Tibial artery (tissue), 4 donors: ENCODE data around the gene HNF1B.

Experiments
- DNase-seq, 2 donors: peaks; one replicate each; pipeline ENCODE4 v3.0.0-alpha.2; 2019
- H3K27ac ChIP-seq, 2 donors: fragments of 200-600 bp; sonication (generic) in 1 of 2; 1 replicate in 1 of 2; 2 replicates in 1 of 2; pipeline ENCODE4 v1.5.1; 2018 to 2019; ENCODE audit warnings: mild to moderate bottlenecking in 1 of 2
- H3K27me3 ChIP-seq, 2 donors: fragments of 200-600 bp; sonication (generic) in 1 of 2; one replicate each; pipeline versions ENCODE4 v1.5.1 to v1.6.0; 2016 to 2019
- H3K36me3 ChIP-seq, 3 donors: fragments of 200-600 bp; sonication (generic) in 2 of 3; one replicate each; pipeline ENCODE4 v1.5.1; 2016 to 2019; ENCODE audit warnings: mild to moderate bottlenecking in 2 of 3
- H3K4me1 ChIP-seq, 4 donors: fragments of 200-600 bp; sonication (generic) in 2 of 4; 1 replicate in 3 of 4; 2 replicates in 1 of 4; pipeline ENCODE4 v1.5.1; 2016 to 2019
- H3K4me3 ChIP-seq, 2 donors: fragments of 200-600 bp; sonication (generic) in 1 of 2; 1 replicate in 1 of 2; 2 replicates in 1 of 2; pipeline ENCODE4 v1.5.1; 2018 to 2019; ENCODE audit warnings: mild to moderate bottlenecking in 2 of 2
- H3K9me3 ChIP-seq, 3 donors: fragments of 200-600 bp; sonication (generic) in 1 of 3; one replicate each; pipeline ENCODE4 v1.5.1; 2016 to 2019
- intact Hi-C: fragments of 100-400 bp; cut with DNase I; formaldehyde crosslinking; loops from one replicate; pipeline ENCODE4 v1.15.0; 2023; ENCODE audit warnings: low total_unique reads
- TF ChIP-seq, protein P1 (sequence below), 2 experiments: fragments of 200-600 bp in 1 of 2; fragments of 450-650 bp in 1 of 2; IDR thresholded peaks; one replicate each; pipeline ENCODE4 v1.5.1; 2017 to 2019; ENCODE audit warnings: antibody characterized with exemption in 2 of 2, mild to moderate bottlenecking in 1 of 2, moderate library complexity in 1 of 2

The HNF1B gene, protein sequence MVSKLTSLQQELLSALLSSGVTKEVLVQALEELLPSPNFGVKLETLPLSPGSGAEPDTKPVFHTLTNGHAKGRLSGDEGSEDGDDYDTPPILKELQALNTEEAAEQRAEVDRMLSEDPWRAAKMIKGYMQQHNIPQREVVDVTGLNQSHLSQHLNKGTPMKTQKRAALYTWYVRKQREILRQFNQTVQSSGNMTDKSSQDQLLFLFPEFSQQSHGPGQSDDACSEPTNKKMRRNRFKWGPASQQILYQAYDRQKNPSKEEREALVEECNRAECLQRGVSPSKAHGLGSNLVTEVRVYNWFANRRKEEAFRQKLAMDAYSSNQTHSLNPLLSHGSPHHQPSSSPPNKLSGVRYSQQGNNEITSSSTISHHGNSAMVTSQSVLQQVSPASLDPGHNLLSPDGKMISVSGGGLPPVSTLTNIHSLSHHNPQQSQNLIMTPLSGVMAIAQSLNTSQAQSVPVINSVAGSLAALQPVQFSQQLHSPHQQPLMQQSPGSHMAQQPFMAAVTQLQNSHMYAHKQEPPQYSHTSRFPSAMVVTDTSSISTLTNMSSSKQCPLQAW

DNA sequence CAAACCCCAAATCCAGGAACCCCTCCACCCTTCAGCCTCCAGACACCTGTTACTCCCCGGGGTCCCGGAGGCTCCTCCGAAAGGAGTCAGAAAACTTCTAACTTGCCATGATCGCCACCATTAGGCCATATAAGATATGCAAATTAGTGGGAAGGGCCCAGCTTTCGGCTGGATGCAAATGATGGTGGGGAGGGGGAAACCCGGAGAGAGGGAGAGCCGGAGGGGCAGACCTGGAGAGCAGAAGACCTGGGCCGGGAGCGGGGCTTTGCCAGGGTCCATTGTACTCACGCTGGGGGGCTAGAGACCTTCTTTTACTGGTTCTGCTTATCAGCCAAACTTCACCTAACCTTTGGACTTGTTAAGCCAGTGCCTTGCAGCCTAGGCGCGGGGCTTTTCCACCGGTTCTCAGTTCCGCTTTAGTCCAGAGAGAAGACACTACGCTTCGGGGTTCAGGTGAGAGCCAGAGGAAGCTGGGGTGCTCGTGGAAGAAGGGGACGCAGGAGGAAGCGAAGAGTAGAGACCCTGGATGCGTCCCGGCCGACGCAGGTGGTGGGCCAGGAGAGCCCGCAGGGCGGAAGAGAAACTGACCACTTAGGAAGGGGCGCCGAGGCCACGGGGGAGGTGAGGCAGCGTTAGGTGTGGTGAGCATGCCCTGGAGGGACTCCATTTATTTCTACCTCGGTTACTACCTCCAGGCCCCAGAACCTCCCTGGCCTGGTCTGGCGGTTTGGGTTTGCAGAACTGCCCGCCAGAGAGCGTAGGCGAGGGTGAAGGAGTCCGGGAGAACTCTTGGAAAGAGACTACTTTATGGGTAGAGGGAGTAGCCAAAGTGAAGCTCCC lies at the start of gene HNF1B:
Gene HNF1B, minus strand, starts transcription at position 99 of the 840 bp plus-strand sequence. CDS start 175 bp downstream, outside the sequence.
- Histone ChIP-seq H3K27me3 (peaks cover 5 to 85% of the 10 kb centered on the region in 2 donors), H3K4me3 (peak within 1 kb of the TSS in 1 of 2 donors; percentile 42)
- no peak for DNase-seq

DNA sequence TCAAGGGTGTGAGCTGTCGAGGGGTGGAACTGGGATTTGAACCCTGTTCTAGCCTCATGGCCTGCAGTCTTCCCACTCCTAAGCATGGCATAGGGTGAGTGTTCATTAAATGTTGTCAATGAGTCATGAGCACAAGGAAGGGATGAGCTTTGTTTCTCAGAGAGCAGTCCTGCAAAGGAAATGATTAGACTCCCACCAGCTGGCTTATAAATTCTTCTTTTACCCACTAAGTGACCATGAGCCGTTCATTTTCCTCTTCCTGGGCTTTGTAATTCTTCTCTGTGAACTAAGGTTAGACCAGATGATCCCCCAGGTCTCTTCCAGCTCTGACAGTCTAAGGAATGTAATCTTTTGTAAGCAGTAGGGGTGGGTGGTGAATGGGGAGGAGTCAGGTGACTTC lies 47.9 kb upstream of the HNF1B start:
- TF ChIP-seq, protein P1, sequence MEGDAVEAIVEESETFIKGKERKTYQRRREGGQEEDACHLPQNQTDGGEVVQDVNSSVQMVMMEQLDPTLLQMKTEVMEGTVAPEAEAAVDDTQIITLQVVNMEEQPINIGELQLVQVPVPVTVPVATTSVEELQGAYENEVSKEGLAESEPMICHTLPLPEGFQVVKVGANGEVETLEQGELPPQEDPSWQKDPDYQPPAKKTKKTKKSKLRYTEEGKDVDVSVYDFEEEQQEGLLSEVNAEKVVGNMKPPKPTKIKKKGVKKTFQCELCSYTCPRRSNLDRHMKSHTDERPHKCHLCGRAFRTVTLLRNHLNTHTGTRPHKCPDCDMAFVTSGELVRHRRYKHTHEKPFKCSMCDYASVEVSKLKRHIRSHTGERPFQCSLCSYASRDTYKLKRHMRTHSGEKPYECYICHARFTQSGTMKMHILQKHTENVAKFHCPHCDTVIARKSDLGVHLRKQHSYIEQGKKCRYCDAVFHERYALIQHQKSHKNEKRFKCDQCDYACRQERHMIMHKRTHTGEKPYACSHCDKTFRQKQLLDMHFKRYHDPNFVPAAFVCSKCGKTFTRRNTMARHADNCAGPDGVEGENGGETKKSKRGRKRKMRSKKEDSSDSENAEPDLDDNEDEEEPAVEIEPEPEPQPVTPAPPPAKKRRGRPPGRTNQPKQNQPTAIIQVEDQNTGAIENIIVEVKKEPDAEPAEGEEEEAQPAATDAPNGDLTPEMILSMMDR (IDR thresholded peaks at IDR 0.05) = no peak
- Histone ChIP-seq H3K36me3 (no peaks in the 10 kb centered on the region), H3K27me3 (peaks cover 0 to 54% of the 10 kb centered on the region in 2 donors), H3K27ac (no peak overlapping the region), H3K4me1 (no peaks in the 10 kb centered on the region), H3K9me3 (no peaks in the 10 kb centered on the region), H3K4me3 (no peak overlapping the region)
- no peak for DNase-seq
- intact Hi-C loops = no loop called here

More for the DNA sequence above, at the start of gene HNF1B:
- Histone ChIP-seq H3K36me3 (no peaks in the 10 kb centered on the region), H3K4me1 (peaks cover 0 to 43% (median 39%) of the 10 kb centered on the region in 4 donors), H3K9me3 (no peaks in the 10 kb centered on the region), H3K27ac (no peak within 1 kb of the TSS)
- intact Hi-C loops = no loop called here
- TF ChIP-seq, protein P1 (IDR thresholded peaks at IDR 0.05) = no peak

GRCh38 chr17:37791447-37792399 lies 46.9 kb upstream of the HNF1B start:
- no peaks in the 10 kb centered on the region for H3K4me1 ChIP-seq
- peaks cover 0 to 49% of the 10 kb centered on the region in 2 donors for H3K27me3 ChIP-seq
- no peak for DNase-seq

DNA sequence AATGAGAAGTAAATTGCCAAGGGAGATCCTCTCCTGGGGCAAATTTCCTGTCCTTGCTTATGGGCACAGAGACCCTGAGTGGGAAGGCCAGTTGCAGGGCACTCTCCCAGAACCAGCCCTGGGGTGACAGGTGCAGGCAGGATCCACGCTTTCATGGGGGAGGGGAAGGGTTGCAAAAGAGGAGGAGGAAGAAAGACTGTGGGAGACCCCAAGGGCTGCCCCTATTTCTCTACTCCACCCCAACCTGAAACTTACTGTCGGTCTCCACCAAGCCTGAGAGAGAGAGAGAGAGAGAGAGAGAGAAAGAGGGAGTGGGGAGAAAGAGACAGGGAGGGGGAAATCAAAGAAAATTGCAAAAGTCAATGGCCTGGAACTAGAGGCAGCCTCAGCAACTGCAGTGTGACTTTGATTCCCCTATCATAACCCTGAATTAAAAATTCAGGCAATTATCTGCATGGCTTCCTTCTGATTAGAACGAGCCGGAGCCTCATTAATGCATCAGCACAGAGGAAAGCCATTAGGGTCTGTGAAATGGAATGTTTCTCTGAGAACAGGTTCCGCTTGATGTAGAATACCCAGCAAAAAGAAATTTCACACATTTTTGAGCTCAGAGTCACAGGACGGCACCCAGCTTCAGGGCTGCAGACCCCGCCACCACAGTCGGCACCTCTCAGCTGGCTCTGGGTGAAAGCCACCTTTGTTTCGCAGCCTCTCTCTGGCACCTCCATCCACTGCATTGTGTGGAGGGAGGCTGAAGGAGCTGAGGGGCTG lies 45.1 kb upstream of the HNF1B start:
- TF ChIP-seq, protein P1 (IDR thresholded peaks at IDR 0.05) = no peak
- DNase-seq = no peak
- Histone ChIP-seq H3K27me3 (peaks cover 0 to 40% of the 10 kb centered on the region in 2 donors), H3K4me3 (no peak overlapping the region), H3K27ac (no peak overlapping the region), H3K36me3 (no peaks in the 10 kb centered on the region), H3K9me3 (no peaks in the 10 kb centered on the region), H3K4me1 (no peaks in the 10 kb centered on the region)
- intact Hi-C loops = no loop called here

More at GRCh38 chr17:37791447-37792399, 46.9 kb upstream of the HNF1B start:
- Histone ChIP-seq H3K27ac (no peak overlapping the region), H3K36me3 (no peaks in the 10 kb centered on the region), H3K9me3 (no peaks in the 10 kb centered on the region), H3K4me3 (no peak overlapping the region)
- TF ChIP-seq, protein P1 (IDR thresholded peaks at IDR 0.05) = no peak
- intact Hi-C loops = no loop called here
